ENCODE data around the gene ANLN. TPM values are rescaled to one million over a fixed set of nuclear protein-coding genes. Genes with fewer than 3 reads are reported as not detected.

ANLN gene
- total RNA-seq, 1 donor from 2014 or later, result 33.2 TPM

DNA sequence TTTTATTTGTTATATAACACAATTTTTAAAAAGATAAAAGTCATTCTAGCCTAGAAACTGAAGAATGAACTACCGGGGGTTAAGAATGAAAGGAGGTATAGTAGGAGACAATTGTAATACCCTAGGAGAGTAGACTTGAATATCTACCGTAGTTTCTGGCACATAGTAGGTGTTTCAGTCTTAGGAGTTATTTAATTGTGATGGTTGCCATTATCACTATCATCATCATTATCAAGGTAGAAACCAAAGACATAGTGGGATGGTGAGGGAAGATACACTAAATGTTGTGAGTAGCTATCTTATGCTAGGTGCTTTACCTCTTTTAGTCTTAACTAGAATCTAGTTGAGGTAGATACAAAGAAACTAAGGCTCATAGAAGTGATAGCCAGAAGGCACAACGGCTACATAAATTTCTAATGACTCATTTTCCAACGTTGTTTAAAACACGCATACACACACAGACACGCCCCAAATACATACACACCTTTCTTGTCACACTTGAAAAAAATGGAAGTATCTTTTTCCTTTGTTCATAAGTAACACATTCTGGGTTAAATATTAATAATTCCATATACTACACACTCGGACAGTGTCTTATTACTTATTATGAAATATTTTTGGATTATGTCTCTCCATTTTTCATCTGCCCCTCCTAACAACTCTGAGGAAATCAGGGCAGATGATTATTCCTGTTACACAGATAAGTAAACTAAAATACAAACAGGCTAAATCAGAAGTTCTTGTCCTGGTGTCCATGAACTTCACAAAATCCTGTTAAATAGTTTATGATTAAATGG is 2.0 kb upstream of the ANLN start:
- DNase-seq (ENCODE audit: low spot score), result no peak
- Mint-ChIP-seq H3K27ac (ENCODE audit: unreplicated experiment) (no peak overlapping the region), H3K36me3 (ENCODE audit: low read depth) (no peaks in the 10 kb centered on the region), H3K4me3 (ENCODE audit: unreplicated experiment) (no peak overlapping the region), H3K4me1 (ENCODE audit: low read depth) (peaks cover 27% of the 10 kb centered on the region), H3K27me3 (ENCODE audit: low read depth) (no peaks in the 10 kb centered on the region), H3K9me3 (ENCODE audit: low read depth) (no peaks in the 10 kb centered on the region)
- TF ChIP-seq CTCF (IDR thresholded peaks at IDR 0.05), result no peak

DNA sequence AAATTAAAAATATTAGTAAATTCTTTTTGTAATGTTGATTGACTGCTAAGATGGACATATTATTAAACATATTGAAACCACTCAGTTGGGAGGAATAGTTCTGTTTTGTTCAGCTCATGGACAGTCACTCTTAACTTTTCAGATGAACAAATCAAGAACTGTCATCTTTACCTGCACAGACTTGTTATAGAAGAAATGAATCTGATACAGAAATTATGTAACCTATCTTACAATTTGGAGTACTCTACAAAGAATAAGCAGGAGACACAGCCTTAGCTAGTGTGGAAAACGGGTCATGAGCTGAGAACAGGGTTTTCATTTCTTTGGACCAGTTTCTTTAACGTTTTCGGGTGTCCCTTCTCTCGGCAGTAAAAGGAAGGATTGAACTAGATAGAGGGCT is 1.2 kb upstream of the ANLN start:
- no peak for DNase-seq (ENCODE audit: low spot score)
- Mint-ChIP-seq H3K9me3 (ENCODE audit: low read depth) (no peaks in the 10 kb centered on the region), H3K36me3 (ENCODE audit: low read depth) (no peaks in the 10 kb centered on the region), H3K27me3 (ENCODE audit: low read depth) (no peaks in the 10 kb centered on the region), H3K4me3 (ENCODE audit: unreplicated experiment) (no peak overlapping the region), H3K27ac (ENCODE audit: unreplicated experiment) (no peak overlapping the region), H3K4me1 (ENCODE audit: low read depth) (peaks cover 35% of the 10 kb centered on the region)
- TF ChIP-seq CTCF (IDR thresholded peaks at IDR 0.05), result no peak

DNA sequence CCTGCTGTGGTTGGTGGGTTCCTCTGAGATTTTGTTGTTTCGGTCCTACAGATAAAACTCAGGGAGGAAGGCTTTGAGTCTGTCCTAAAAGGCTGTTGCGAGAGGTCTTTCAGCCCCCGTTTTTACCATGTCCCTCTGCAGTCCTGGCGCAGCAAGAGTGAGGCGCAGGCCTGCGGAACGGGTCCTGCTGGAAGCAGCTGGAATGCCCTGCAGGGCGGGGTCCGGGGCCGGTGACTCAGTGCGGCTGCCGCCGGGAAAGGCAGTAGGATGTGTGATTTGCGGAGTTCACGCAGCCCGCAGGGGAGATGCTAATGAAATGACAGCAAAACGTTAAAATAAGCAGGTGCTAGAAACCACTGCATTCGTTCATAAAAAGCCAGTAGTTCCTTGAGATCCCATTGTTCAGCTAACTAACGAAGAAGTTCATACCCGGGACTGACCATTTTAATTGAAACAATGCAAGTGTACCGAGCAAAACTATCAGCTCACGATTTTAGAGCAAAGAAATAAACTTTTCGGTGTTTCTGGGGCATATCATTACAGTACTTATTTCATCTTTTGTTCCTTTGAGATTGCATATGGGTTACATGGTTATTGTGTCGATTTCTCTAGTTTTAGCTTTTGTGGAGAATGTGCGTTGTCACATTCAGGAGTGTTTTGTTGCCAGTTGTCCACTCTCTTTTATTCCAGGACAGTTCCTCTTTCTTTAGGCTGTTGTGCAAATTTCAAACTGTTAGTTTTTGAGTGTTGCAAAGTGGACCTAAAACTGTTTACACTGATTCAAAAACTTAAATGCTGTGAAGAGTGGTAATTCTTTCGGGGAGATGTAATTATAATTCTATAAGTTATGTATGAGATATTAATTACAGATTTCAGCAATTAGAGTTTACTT is 783 bp downstream of the ANLN start:
- TF ChIP-seq CTCF (IDR thresholded peaks at IDR 0.05), result peak; percentile 32
- H3K27me3 Mint-ChIP-seq (ENCODE audit: low read depth), result no peaks in the 10 kb centered on the region
- H3K36me3 Mint-ChIP-seq (ENCODE audit: low read depth), result no peaks in the 10 kb centered on the region
- H3K4me3 Mint-ChIP-seq (ENCODE audit: unreplicated experiment), result peak overlapping the region; percentile 74
- H3K9me3 Mint-ChIP-seq (ENCODE audit: low read depth), result peaks cover 4% of the 10 kb centered on the region
- H3K27ac Mint-ChIP-seq (ENCODE audit: unreplicated experiment), result peak overlapping the region; percentile 92
- DNase-seq (ENCODE audit: low spot score), result peak; percentile 97
- H3K4me1 Mint-ChIP-seq (ENCODE audit: low read depth), result peaks cover 56% of the 10 kb centered on the region

GRCh38 chr7:36391436-36392198 is 2.0 kb downstream of the ANLN start:
- peaks cover 7% of the 10 kb centered on the region for H3K9me3 Mint-ChIP-seq (ENCODE audit: low read depth)
- no peak for DNase-seq (ENCODE audit: low spot score)
- TF ChIP-seq CTCF (IDR thresholded peaks at IDR 0.05), result no peak
- H3K4me1 Mint-ChIP-seq (ENCODE audit: low read depth), result peaks cover 64% of the 10 kb centered on the region
- H3K27me3 Mint-ChIP-seq (ENCODE audit: low read depth), result no peaks in the 10 kb centered on the region
- peak overlapping the region; percentile 74 for H3K4me3 Mint-ChIP-seq (ENCODE audit: unreplicated experiment)
- no peaks in the 10 kb centered on the region for H3K36me3 Mint-ChIP-seq (ENCODE audit: low read depth)
- H3K27ac Mint-ChIP-seq (ENCODE audit: unreplicated experiment), result peak overlapping the region; percentile 92

- DNase-seq (ENCODE audit: low spot score), result no peak
- H3K27ac Mint-ChIP-seq (ENCODE audit: unreplicated experiment), result peak overlapping the region; percentile 92
- no peaks in the 10 kb centered on the region for H3K27me3 Mint-ChIP-seq (ENCODE audit: low read depth)
- H3K4me3 Mint-ChIP-seq (ENCODE audit: unreplicated experiment), result peak overlapping the region; percentile 52
- no peaks in the 10 kb centered on the region for H3K36me3 Mint-ChIP-seq (ENCODE audit: low read depth)
- TF ChIP-seq CTCF (IDR thresholded peaks at IDR 0.05), result no peak
- peaks cover 7% of the 10 kb centered on the region for H3K9me3 Mint-ChIP-seq (ENCODE audit: low read depth)
- H3K4me1 Mint-ChIP-seq (ENCODE audit: low read depth), result peaks cover 73% of the 10 kb centered on the region
Measured at GRCh38 chr7:36393826-36394225, 4.2 kb downstream of the ANLN start.

Data from chondrocyte (in vitro differentiated cells).